ENCODE results near the gene MUC13.

GRCh38 chr3:124969190-124969589, 34.6 kb upstream of the MUC13 start:
- TF ChIP-seq POLR2A (IDR thresholded peaks at IDR 0.05) (no peak), CTCF (IDR thresholded peaks at IDR 0.05) (no peak)

Data from esophagus squamous epithelium (tissue), 4 donors.